Measurements from ENCODE around the gene PTPN22.

PTPN22 gene

DNA sequence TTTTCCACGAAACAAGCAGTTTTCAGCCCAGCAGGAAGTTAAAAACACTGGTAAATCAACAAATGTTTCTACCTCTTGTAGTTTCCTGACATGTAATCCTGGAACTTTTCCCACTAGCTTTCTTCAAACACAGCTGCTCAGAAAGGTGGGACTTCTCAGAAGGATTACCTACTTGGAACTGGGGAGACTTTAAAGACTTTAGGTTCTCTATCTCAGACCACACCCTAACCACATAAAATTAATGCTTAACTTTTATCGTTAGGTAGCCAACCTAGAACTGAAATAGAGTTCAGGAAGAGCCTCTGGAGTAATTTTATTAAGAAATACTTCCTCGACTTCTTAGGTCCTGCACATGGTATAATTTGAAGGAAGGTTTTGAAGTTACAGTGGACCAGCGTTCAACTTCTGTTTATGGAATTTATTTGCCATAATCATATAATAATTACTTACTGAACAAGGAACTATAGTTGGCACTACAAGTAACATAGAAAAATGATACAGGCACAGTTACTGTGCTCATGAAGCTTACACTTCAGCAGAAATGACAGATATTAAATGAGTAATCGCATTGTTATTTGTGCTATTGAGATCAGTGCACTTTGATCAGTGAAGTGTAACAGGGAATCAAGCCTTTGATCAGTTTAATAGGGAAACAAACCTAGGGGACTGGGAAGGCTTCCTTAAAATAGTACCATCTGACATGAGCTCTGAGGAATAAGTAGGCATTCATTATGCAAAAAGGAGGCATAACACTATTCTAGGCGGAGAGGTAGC is 16.1 kb upstream of the PTPN22 start, which contains the start of gene BCL2L15:
Gene BCL2L15, minus strand, starts transcription at position 180 of the 774 bp plus-strand sequence. CDS start 206 bp downstream, outside the sequence.
- no peak for TF ChIP-seq ZFX (IDR thresholded peaks at IDR 0.05)
- TF ChIP-seq, protein P1, sequence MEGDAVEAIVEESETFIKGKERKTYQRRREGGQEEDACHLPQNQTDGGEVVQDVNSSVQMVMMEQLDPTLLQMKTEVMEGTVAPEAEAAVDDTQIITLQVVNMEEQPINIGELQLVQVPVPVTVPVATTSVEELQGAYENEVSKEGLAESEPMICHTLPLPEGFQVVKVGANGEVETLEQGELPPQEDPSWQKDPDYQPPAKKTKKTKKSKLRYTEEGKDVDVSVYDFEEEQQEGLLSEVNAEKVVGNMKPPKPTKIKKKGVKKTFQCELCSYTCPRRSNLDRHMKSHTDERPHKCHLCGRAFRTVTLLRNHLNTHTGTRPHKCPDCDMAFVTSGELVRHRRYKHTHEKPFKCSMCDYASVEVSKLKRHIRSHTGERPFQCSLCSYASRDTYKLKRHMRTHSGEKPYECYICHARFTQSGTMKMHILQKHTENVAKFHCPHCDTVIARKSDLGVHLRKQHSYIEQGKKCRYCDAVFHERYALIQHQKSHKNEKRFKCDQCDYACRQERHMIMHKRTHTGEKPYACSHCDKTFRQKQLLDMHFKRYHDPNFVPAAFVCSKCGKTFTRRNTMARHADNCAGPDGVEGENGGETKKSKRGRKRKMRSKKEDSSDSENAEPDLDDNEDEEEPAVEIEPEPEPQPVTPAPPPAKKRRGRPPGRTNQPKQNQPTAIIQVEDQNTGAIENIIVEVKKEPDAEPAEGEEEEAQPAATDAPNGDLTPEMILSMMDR (conservative IDR thresholded peaks at IDR 0.05) = no peak
- H3K27ac ChIP-seq = no peak within 1 kb of the TSS

GRCh38 chr1:113886417-113887401 is 15.2 kb upstream of the PTPN22 start:
- TF ChIP-seq ZFX (IDR thresholded peaks at IDR 0.05) = no peak
- TF ChIP-seq, protein P1 (conservative IDR thresholded peaks at IDR 0.05) = no peak
- no peak overlapping the region for H3K27ac ChIP-seq

DNA sequence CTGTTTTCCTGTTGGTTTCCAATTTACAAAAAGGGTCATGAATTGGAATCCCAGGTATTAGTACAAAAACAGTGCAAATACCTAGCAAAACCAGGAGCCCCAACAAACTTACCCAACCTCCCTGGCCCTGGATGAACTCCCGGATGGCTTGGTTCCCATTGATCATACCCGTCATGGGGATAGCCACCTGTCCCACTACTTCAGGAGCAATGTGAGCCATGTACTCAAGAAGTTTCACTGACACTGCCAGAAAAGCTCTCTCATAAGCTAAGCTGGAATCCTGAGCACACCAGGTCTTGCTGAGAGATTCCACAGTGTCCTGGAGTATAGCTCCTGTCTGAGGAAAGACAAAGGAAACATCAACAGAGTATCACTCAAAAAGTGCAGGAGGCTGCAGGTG is 10.1 kb upstream of the PTPN22 start:
- TF ChIP-seq ZFX (IDR thresholded peaks at IDR 0.05) = no peak
- TF ChIP-seq, protein P1 (conservative IDR thresholded peaks at IDR 0.05) = no peak
- H3K27ac ChIP-seq = no peak overlapping the region

GRCh38 chr1:113879739-113880038 is 8.2 kb upstream of the PTPN22 start:
- TF ChIP-seq ZFX (IDR thresholded peaks at IDR 0.05) = no peak
- TF ChIP-seq, protein P1 (conservative IDR thresholded peaks at IDR 0.05) = no peak
- no peak overlapping the region for H3K27ac ChIP-seq

DNA sequence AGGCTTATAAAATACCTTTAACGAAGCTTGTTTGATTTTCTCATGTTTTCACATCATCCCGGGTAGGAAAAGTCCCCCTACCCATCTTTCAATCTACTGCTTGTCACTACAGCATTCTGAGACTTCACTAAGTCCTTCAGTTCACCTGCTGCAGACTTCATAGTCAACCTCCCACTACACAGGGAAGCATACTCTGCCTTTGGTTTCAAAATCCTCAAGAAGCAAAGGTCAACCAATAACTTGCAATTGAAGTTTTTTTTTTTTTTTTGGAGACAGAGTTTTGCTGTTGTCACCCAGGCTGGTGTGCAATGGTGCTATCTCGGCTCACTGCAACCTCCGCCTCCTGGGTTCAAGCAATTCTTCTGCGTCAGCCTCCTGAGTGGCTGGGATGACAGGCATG is 4.7 kb upstream of the PTPN22 start:
- TF ChIP-seq ZFX (IDR thresholded peaks at IDR 0.05) = no peak
- TF ChIP-seq, protein P1 (conservative IDR thresholded peaks at IDR 0.05) = no peak
- H3K27ac ChIP-seq = no peak overlapping the region

DNA sequence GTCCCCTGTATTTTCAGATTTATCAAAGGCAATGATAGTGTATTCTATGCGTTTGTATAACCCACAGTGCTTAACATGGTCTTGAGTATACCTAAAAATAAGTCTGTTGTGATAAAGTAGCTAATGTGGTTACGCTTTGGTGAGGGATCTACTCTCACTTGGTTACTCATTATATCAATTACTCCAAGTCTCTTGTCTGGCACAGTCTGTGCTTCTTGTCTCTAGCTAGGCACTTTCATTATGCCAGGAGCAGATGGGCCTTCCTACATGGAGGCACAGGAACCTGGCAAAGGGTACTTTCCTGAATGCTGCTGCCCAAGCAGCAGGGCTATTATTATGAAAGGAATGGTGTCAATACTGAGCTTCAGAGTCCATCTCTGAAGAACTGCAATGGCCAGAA is 4.2 kb upstream of the PTPN22 start:
- no peak overlapping the region for H3K27ac ChIP-seq
- TF ChIP-seq, protein P1 (conservative IDR thresholded peaks at IDR 0.05) = no peak
- TF ChIP-seq ZFX (IDR thresholded peaks at IDR 0.05) = no peak
